GM23248 (cell line): Measurements from ENCODE around the gene NR2C2.

Experiments
- EZH2 ChIP-seq: fragments of 200-600 bp; sonication (generic); IDR thresholded peaks from 2 replicates; pipeline ENCODE4 v1.6.1; 2018; ENCODE audit warnings: antibody characterized with exemption, mild to moderate bottlenecking; ENCODE audit not compliant: insufficient read depth, poor library complexity, severe bottlenecking
- EZH2phosphoT487 ChIP-seq: fragments of 200-600 bp; sonication (generic); IDR thresholded peaks from 2 replicates; pipeline ENCODE4 v1.6.1; 2018; ENCODE audit warnings: antibody characterized with exemption, moderate library complexity, mild to moderate bottlenecking, low read depth; ENCODE audit not compliant: insufficient read depth

DNA sequence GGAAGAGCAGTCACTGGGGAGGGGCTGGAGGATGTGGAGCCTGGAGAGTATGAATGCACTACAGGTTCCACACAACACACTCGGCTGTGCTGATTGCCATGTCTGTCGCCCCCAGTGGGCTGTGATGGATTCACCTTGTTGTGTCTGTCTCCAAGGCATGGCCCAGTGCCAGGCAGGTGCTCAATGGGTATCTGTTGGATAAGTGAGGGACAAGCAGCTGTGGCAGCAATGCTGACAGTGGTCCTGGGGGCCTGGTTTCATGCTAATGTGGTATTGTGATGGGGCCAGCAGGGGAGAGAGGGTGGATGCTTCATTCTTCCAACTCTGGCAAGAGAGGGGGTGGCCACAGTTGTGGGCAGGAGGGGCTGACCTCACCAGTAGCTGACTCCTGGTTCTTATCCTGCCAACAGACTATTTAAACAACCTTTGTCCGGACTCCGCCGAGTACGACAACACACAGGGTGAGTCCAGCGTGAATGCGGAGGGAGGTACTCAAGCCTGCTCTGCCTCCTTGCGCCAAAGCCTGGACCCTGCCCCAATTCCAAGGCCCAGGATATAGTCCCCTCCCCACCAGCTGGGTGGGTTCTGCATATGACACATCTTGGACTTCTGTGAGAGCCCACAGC, 47.3 kb upstream of the NR2C2 start:
- TF ChIP-seq EZH2 (no peak), EZH2phosphoT487 (no peak)
